HCT116 (cell line): Measurements from ENCODE around the gene TNFRSF12A. TPM values are rescaled to one million over a fixed set of nuclear protein-coding genes. Genes with fewer than 3 reads are reported as not detected.

Experiments used
- ATAC-seq: fragments of 200-7000 bp; cut with Tn5 transposase; 2 replicates; pipeline ENCODE4 v1.9.1; 2020; ENCODE audit warnings: mild to moderate bottlenecking, moderate library complexity
- BruUV-seq: library from RNA; stranded (reverse); fragments of 400-500 nt; replicated peaks from 2 replicates; lab custom pipeline; 2021; lab: Mats Ljungman, UMichigan
- CTCF ChIA-PET: fragments of 300-600 bp; sonication (Branson Sonifier 250); formaldehyde crosslinking; loops from one replicate; lab custom pipeline; 2021; ENCODE audit warnings: antibody characterized with exemption; lab: Charles Lee
- POLR2A ChIA-PET: fragments of 300-600, 350-600 bp; sonication (Branson Sonifier 250); formaldehyde crosslinking; loops from one replicate; lab custom pipeline; 2021; ENCODE audit warnings: antibody characterized with exemption; lab: Charles Lee
- RAD21 ChIA-PET, 2 experiments: fragments of 300-600 bp; sonication (Branson Sonifier 250); formaldehyde crosslinking; loops; one replicate each; lab custom pipeline; 2023; ENCODE audit warnings: low total read pairs in 2 of 2; ENCODE audit not compliant: uncharacterized antibody in 2 of 2, unreplicated experiment in 2 of 2, low non-redundant PET in 1 of 2; lab: Charles Lee
- DNase-seq: peaks from one replicate; pipeline ENCODE4 v3.0.0-alpha.2; 2010; ENCODE audit warnings: low read depth, low spot score
- H2AFZ ChIP-seq: fragments of 200-600 bp; shearing (Covaris generic), sonication (generic); 2 replicates; pipeline ENCODE4 v1.6.1; 2017; ENCODE audit warnings: low read depth, mixed run types, mixed read lengths, antibody characterized with exemption, low read length; ENCODE audit not compliant: poor library complexity, severe bottlenecking
- H3K27ac ChIP-seq: 2 replicates; pipeline ENCODE4 v1.5.1; 2012; ENCODE audit warnings: low read depth, low read length
- H3K27me3 ChIP-seq: fragments of 200-600 bp; sonication (generic); 2 replicates; pipeline ENCODE4 v1.6.1; 2016; ENCODE audit warnings: mixed run types, low read length, mixed read lengths; ENCODE audit not compliant: insufficient read depth
- H3K36me3 ChIP-seq, 2 experiments: fragments of 200-500 bp in 1 of 2; fragments of 200-600 bp in 1 of 2; sonication (Bioruptor generic) in 1 of 2; sonication (generic) in 1 of 2; 2 replicates each; pipeline versions ENCODE4 v1.5.1 to v1.6.1; 2014 to 2016; ENCODE audit warnings: low read length in 2 of 2, inconsistent platforms in 1 of 2, mixed read lengths in 1 of 2, mixed run types in 1 of 2; ENCODE audit not compliant: insufficient read depth in 2 of 2, control insufficient read depth in 1 of 2
- H3K4me1 ChIP-seq, 2 experiments: fragments of 200-600 bp in 1 of 2; sonication (generic) in 1 of 2; 2 replicates each; pipeline versions ENCODE4 v1.5.1 to v1.6.1; 2012 to 2017; ENCODE audit warnings: low read length in 2 of 2, inconsistent platforms in 1 of 2, mild to moderate bottlenecking in 1 of 2, mixed read lengths in 1 of 2, mixed run types in 1 of 2, moderate library complexity in 1 of 2; ENCODE audit not compliant: insufficient read depth in 2 of 2, control insufficient read depth in 1 of 2
- H3K4me2 ChIP-seq: fragments of 200-600 bp; sonication (generic); 2 replicates; pipeline ENCODE4 v1.6.1; 2017; ENCODE audit warnings: mixed run types, low read length, mixed read lengths
- H3K4me3 ChIP-seq, 2 experiments: fragments of 200-600 bp in 1 of 2; sonication (generic) in 1 of 2; replicated peaks in 1 of 2; 2 replicates each; pipeline ENCODE4 v1.5.1; 2011 to 2016; ENCODE audit warnings: low read length in 2 of 2, control low read depth in 1 of 2, low read depth in 1 of 2, mild to moderate bottlenecking in 1 of 2, mixed read lengths in 1 of 2, mixed run types in 1 of 2
- H3K79me2 ChIP-seq: fragments of 200-600 bp; sonication (generic); 2 replicates; pipeline ENCODE4 v1.6.1; 2017; ENCODE audit warnings: mild to moderate bottlenecking, mixed run types, low read length, moderate library complexity, mixed read lengths; ENCODE audit not compliant: insufficient read depth
- H3K9ac ChIP-seq: fragments of 200-600 bp; sonication (generic); 2 replicates; pipeline ENCODE4 v1.6.1; 2016; ENCODE audit warnings: low read length, mixed read lengths
- H3K9me2 ChIP-seq: fragments of 200-600 bp; sonication (generic), shearing (Covaris generic); 2 replicates; pipeline ENCODE4 v1.6.1; 2017; ENCODE audit warnings: mixed run types, mild to moderate bottlenecking, moderate library complexity; ENCODE audit not compliant: insufficient read depth
- H3K9me3 ChIP-seq, 2 experiments: fragments of 200-500 bp in 1 of 2; fragments of 200-600 bp in 1 of 2; sonication (Bioruptor generic) in 1 of 2; sonication (generic) in 1 of 2; 2 replicates each; pipeline ENCODE4 v1.6.1; 2014 to 2017; ENCODE audit warnings: low read length in 2 of 2, mixed read lengths in 2 of 2, inconsistent platforms in 1 of 2, low read depth in 1 of 2, mild to moderate bottlenecking in 1 of 2, mixed run types in 1 of 2, moderate library complexity in 1 of 2; ENCODE audit not compliant: control insufficient read depth in 1 of 2, insufficient read depth in 1 of 2
- H4K20me1 ChIP-seq: fragments of 200-600 bp; sonication (generic), shearing (Covaris generic); 2 replicates; pipeline ENCODE4 v1.6.1; 2017; ENCODE audit warnings: mixed run types, mild to moderate bottlenecking, moderate library complexity; ENCODE audit not compliant: insufficient read depth
- POLR2A ChIP-seq: IDR thresholded peaks from 2 replicates; pipeline ENCODE4 v1.7.0; 2011; ENCODE audit warnings: borderline replicate concordance; ENCODE audit not compliant: insufficient read depth, insufficient read length; ENCODE audit errors: extremely low read depth
- RAD21 ChIP-seq: IDR thresholded peaks from 2 replicates; pipeline ENCODE4 v1.6.1; 2012; ENCODE audit warnings: low read depth, mild to moderate bottlenecking
- TCF7L2 ChIP-seq: IDR thresholded peaks from 2 replicates; pipeline ENCODE4 v1.7.0; 2011; ENCODE audit warnings: borderline replicate concordance, inconsistent platforms; ENCODE audit not compliant: insufficient read depth, insufficient read length; ENCODE audit errors: extremely low read depth
- intact Hi-C: fragments of 100-400 bp; cut with micrococcal nuclease; formaldehyde crosslinking; loops from 2 replicates; pipeline ENCODE4 v1.10.0; 2022
- total RNA-seq: library from RNA; stranded (reverse); gene quantifications from one replicate; pipeline ENCODE4 v1.2.1, GENCODE V29; 2021; ENCODE audit not compliant: unreplicated experiment
- TF ChIP-seq, protein P1 (sequence below): IDR thresholded peaks from 2 replicates; pipeline ENCODE4 v1.6.1; 2012; ENCODE audit warnings: low read depth
- TF ChIP-seq, protein P2 (sequence below), 3 experiments: fragments of 200-600 bp in 1 of 3; sonication (generic) in 1 of 3; IDR thresholded peaks in 2 of 3; conservative IDR thresholded peaks in 1 of 3; 2 replicates each; pipeline ENCODE4 v1.5.1; 2012 to 2017; ENCODE audit warnings: low read depth in 2 of 3, low read length in 2 of 3, antibody characterized with exemption in 1 of 3, borderline replicate concordance in 1 of 3, control low read depth in 1 of 3, mild to moderate bottlenecking in 1 of 3, mixed read lengths in 1 of 3, mixed run types in 1 of 3, moderate library complexity in 1 of 3; ENCODE audit not compliant: insufficient read depth in 1 of 3

The TNFRSF12A gene
- total RNA-seq, 1 experiment from 2014 or later, result 188 TPM

DNA sequence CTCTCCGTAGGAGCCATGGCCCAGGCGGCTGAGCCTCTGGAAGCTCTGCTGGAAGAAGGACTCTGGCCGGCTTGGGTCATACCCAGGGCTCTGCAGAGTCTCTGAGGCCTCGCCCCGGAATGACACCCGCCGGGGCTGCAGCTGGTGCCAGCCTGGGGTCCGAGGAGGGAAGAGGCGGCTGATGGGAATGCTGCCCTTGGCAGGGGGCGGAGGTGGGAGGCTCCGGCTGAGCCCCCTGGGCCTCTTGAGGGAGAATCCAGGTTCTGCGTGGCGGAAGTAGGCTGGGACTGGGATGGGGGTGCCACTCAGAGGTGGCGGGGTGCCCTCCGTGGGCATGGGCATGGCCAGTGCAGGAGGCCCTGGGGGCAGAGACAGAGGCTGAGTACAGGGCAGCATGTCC is 43.5 kb upstream of the TNFRSF12A start (continued):
- TF ChIP-seq, protein P1, sequence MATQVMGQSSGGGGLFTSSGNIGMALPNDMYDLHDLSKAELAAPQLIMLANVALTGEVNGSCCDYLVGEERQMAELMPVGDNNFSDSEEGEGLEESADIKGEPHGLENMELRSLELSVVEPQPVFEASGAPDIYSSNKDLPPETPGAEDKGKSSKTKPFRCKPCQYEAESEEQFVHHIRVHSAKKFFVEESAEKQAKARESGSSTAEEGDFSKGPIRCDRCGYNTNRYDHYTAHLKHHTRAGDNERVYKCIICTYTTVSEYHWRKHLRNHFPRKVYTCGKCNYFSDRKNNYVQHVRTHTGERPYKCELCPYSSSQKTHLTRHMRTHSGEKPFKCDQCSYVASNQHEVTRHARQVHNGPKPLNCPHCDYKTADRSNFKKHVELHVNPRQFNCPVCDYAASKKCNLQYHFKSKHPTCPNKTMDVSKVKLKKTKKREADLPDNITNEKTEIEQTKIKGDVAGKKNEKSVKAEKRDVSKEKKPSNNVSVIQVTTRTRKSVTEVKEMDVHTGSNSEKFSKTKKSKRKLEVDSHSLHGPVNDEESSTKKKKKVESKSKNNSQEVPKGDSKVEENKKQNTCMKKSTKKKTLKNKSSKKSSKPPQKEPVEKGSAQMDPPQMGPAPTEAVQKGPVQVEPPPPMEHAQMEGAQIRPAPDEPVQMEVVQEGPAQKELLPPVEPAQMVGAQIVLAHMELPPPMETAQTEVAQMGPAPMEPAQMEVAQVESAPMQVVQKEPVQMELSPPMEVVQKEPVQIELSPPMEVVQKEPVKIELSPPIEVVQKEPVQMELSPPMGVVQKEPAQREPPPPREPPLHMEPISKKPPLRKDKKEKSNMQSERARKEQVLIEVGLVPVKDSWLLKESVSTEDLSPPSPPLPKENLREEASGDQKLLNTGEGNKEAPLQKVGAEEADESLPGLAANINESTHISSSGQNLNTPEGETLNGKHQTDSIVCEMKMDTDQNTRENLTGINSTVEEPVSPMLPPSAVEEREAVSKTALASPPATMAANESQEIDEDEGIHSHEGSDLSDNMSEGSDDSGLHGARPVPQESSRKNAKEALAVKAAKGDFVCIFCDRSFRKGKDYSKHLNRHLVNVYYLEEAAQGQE, result no peak
- no peak for TF ChIP-seq RAD21

DNA sequence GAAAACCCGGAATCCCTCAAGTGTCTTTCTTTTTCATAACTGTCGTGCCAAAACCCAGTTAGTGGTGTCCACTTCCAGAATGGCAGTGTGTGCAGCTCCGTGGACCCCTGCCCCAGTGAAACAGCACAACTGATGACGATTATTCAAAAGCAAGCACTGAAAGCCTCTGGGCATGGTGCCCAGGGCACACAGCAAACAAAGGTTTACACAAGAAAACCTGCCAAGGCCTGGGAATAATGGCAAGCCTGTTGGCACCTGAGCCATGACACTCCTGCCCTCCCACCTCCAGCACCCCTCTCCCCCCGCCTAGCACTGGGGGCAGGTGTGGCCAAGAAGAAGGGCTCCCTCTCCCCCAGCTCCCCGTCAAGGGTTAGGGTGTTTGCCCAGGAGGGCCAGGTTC is 42.7 kb upstream of the TNFRSF12A start:
- ATAC-seq (no peak), DNase-seq (no peak)
- CTCF ChIA-PET, result no interaction called here
- RAD21 ChIA-PET, result no interaction called here
- H3K9ac ChIP-seq, result no peak overlapping the region
- TF ChIP-seq, protein P2, sequence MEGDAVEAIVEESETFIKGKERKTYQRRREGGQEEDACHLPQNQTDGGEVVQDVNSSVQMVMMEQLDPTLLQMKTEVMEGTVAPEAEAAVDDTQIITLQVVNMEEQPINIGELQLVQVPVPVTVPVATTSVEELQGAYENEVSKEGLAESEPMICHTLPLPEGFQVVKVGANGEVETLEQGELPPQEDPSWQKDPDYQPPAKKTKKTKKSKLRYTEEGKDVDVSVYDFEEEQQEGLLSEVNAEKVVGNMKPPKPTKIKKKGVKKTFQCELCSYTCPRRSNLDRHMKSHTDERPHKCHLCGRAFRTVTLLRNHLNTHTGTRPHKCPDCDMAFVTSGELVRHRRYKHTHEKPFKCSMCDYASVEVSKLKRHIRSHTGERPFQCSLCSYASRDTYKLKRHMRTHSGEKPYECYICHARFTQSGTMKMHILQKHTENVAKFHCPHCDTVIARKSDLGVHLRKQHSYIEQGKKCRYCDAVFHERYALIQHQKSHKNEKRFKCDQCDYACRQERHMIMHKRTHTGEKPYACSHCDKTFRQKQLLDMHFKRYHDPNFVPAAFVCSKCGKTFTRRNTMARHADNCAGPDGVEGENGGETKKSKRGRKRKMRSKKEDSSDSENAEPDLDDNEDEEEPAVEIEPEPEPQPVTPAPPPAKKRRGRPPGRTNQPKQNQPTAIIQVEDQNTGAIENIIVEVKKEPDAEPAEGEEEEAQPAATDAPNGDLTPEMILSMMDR (IDR thresholded peaks at IDR 0.05 in 2 of 3, conservative IDR thresholded peaks at IDR 0.05 in 1 of 3; ENCODE audit: borderline replicate concordance in 1 of 3, insufficient read depth in 1 of 3, low read depth in 2 of 3, low read length in 2 of 3), result no peak
- no peak for TF ChIP-seq TCF7L2
- no peak for TF ChIP-seq POLR2A
- H3K4me1 ChIP-seq, result peaks cover 15 to 29% of the 10 kb centered on the region in 2 experiments
- H2AFZ ChIP-seq, result no peak overlapping the region
- H3K9me3 ChIP-seq, result no peaks in the 10 kb centered on the region
- POLR2A ChIA-PET, result interaction anchor here (1.0 kb wide), 1 partner anchor 14 kb away, joined by 3 read pairs; the partner anchor contains the start of gene KREMEN2
- intact Hi-C loops, result no loop called here
- no peaks in the 10 kb centered on the region for H3K9me2 ChIP-seq
- H3K4me3 ChIP-seq, result no peak overlapping the region
- peaks cover 60% of the 10 kb centered on the region for H3K79me2 ChIP-seq
- H3K27me3 ChIP-seq, result no peaks in the 10 kb centered on the region
- peak overlapping the region; percentile 36; the same call in 1 of the 2 replicates for H3K27ac ChIP-seq
- no peak overlapping the region for H3K4me2 ChIP-seq
- H4K20me1 ChIP-seq, result peaks cover 4% of the 10 kb centered on the region; the same call in 1 of the 2 replicates
- peaks cover 5 to 40% of the 10 kb centered on the region in 2 experiments; a peak in 3 of 4 replicates for H3K36me3 ChIP-seq
- no TSS peak for BruUV-seq
